Liver (tissue), 3 donors: ENCODE data around the gene KSR2.

ENCODE experiments used
- EGR1 ChIP-seq, 2 donors: IDR thresholded peaks; 2 replicates each; pipeline ENCODE4 v1.6.1; 2016 to 2018; ENCODE audit warnings: antibody characterized with exemption in 2 of 2, low read depth in 2 of 2
- REST ChIP-seq: IDR thresholded peaks from 2 replicates; pipeline ENCODE4 v1.6.1; 2016; ENCODE audit warnings: antibody characterized with exemption, mild to moderate bottlenecking
- YY1 ChIP-seq: IDR thresholded peaks from 2 replicates; pipeline ENCODE4 v1.6.1; 2016; ENCODE audit warnings: antibody characterized with exemption, mild to moderate bottlenecking
- TF ChIP-seq, protein P1 (sequence below): fragments of 150-350 bp; IDR thresholded peaks from 2 replicates; pipeline ENCODE4 v1.5.1; 2017; ENCODE audit warnings: improper control_type of control experiment, low read depth, low read length; ENCODE audit not compliant: missing input control
- donor health status: healthy.
- donor health status: healthy.

- TF ChIP-seq REST: no peak
- TF ChIP-seq, protein P1, sequence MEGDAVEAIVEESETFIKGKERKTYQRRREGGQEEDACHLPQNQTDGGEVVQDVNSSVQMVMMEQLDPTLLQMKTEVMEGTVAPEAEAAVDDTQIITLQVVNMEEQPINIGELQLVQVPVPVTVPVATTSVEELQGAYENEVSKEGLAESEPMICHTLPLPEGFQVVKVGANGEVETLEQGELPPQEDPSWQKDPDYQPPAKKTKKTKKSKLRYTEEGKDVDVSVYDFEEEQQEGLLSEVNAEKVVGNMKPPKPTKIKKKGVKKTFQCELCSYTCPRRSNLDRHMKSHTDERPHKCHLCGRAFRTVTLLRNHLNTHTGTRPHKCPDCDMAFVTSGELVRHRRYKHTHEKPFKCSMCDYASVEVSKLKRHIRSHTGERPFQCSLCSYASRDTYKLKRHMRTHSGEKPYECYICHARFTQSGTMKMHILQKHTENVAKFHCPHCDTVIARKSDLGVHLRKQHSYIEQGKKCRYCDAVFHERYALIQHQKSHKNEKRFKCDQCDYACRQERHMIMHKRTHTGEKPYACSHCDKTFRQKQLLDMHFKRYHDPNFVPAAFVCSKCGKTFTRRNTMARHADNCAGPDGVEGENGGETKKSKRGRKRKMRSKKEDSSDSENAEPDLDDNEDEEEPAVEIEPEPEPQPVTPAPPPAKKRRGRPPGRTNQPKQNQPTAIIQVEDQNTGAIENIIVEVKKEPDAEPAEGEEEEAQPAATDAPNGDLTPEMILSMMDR: no peak
- no peak for TF ChIP-seq YY1
- no peak for TF ChIP-seq EGR1 (IDR thresholded peaks at IDR 0.05; ENCODE audit: low read depth in 2 of 2)
These were observed 2.3 kb downstream of the KSR2 start for GRCh38 chr12:117966511-117966910.
